DOHH2 (cell line): ENCODE measurements around the gene DZIP1L.

Experiments
- H3F3A ChIP-seq: fragments of 200-600 bp; sonication (generic), shearing (Covaris generic); 2 replicates; pipeline ENCODE4 v1.6.0; 2016; ENCODE audit warnings: antibody characterized with exemption, mild to moderate bottlenecking; ENCODE audit not compliant: control insufficient read depth, insufficient read depth
- H3K27ac ChIP-seq: fragments of 200-600 bp; sonication (generic); 2 replicates; pipeline ENCODE4 v1.5.1; 2014; ENCODE audit warnings: low read depth, mild to moderate bottlenecking, low read length, moderate library complexity
- H3K27me3 ChIP-seq: fragments of 200-600 bp; sonication (generic); 2 replicates; pipeline ENCODE4 v1.6.1; 2014; ENCODE audit warnings: mild to moderate bottlenecking, low read length, mixed read lengths; ENCODE audit not compliant: control insufficient read depth
- H3K36me3 ChIP-seq: fragments of 200-600 bp; sonication (generic); 2 replicates; pipeline ENCODE4 v1.6.1; 2014; ENCODE audit warnings: mild to moderate bottlenecking, low read length, moderate library complexity, mixed read lengths; ENCODE audit not compliant: control insufficient read depth
- H3K4me1 ChIP-seq: fragments of 200-600 bp; sonication (generic); 2 replicates; pipeline ENCODE4 v1.6.1; 2014; ENCODE audit warnings: mild to moderate bottlenecking, low read length, mixed read lengths; ENCODE audit not compliant: control insufficient read depth
- H3K4me2 ChIP-seq: fragments of 200-600 bp; sonication (generic); 2 replicates; pipeline ENCODE4 v1.6.0; 2014; ENCODE audit warnings: mild to moderate bottlenecking, low read length, moderate library complexity
- H3K4me3 ChIP-seq: fragments of 200-600 bp; sonication (generic); 2 replicates; pipeline ENCODE4 v1.5.1; 2014; ENCODE audit warnings: mild to moderate bottlenecking, low read length, mixed read lengths
- H3K79me2 ChIP-seq: fragments of 200-600 bp; sonication (generic); 2 replicates; pipeline ENCODE4 v1.6.1; 2014; ENCODE audit warnings: mild to moderate bottlenecking, low read length, mixed read lengths; ENCODE audit not compliant: control insufficient read depth
- H3K9me2 ChIP-seq: fragments of 200-600 bp; sonication (generic); replicated peaks from 2 replicates; pipeline ENCODE4 v1.6.1; 2014; ENCODE audit warnings: mild to moderate bottlenecking, low read length, mixed read lengths; ENCODE audit not compliant: control insufficient read depth
- H3K9me3 ChIP-seq: fragments of 200-600 bp; sonication (generic); 2 replicates; pipeline ENCODE4 v1.6.1; 2014; ENCODE audit warnings: antibody characterized with exemption, low read length, mixed read lengths; ENCODE audit not compliant: control insufficient read depth, insufficient read depth
- H4K20me1 ChIP-seq: fragments of 200-600 bp; sonication (generic); 2 replicates; pipeline ENCODE4 v1.6.0; 2014; ENCODE audit warnings: low read depth, mild to moderate bottlenecking, antibody characterized with exemption, low read length, moderate library complexity; ENCODE audit not compliant: control insufficient read depth, insufficient read depth
- EZH2phosphoT487 ChIP-seq: fragments of 200-600 bp; sonication (generic); IDR thresholded peaks from 2 replicates; pipeline ENCODE4 v1.6.1; 2017; ENCODE audit warnings: borderline replicate concordance, mild to moderate bottlenecking, antibody characterized with exemption, low read length, moderate library complexity, mixed read lengths
- TF ChIP-seq, protein P1 (sequence below): fragments of 200-600 bp; sonication (generic); IDR thresholded peaks from one replicate; pipeline ENCODE4 v1.5.1; 2014; ENCODE audit warnings: antibody characterized with exemption, mild to moderate bottlenecking, low read depth, low read length; ENCODE audit not compliant: poor library complexity, severe bottlenecking

The DZIP1L gene

DNA sequence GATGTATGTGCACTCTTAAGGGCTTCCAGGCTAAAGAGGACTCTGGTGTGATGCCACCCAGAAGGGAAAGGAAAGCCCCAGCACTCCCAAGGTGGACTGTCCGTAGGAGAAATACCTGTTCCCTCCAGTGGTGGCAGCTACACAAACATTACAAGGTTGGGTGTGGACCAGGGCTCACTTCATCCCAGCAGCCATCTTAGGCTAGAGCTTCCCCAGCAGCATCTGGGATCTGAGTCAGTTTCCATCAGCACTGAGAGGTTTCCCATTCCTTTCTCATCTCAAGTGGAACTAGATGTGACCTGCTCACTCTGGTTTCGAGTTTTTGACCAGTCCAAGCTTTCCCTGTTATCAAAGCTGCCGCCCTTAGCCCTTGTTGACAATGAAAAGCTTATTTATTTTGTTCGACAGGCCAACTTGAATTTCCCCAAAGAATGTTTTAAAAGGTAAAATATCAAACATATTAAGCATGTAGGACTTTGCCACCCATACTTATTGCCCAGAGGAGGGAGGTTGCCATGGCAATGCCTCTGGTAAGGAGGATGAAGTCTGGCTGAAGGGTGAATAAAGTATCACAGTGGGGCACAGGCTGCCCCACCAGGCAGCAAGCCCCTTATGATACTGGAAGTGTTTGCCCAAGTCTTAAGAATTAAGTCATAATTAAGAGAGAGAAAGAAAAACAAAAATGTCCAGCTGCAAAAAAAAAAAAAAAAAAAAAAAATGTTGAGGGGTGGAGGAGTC lies 76.5 kb downstream of the DZIP1L start:
- no peaks in the 10 kb centered on the region for H4K20me1 ChIP-seq
- H3F3A ChIP-seq, result no peaks in the 10 kb centered on the region
- no peaks in the 10 kb centered on the region for H3K9me3 ChIP-seq
- no peaks in the 10 kb centered on the region for H3K79me2 ChIP-seq
- H3K27ac ChIP-seq, result no peak overlapping the region
- no peak overlapping the region for H3K4me3 ChIP-seq
- H3K36me3 ChIP-seq, result no peaks in the 10 kb centered on the region
- H3K4me1 ChIP-seq, result no peaks in the 10 kb centered on the region
- no peaks in the 10 kb centered on the region for H3K9me2 ChIP-seq
- peaks cover 4% of the 10 kb centered on the region; the same call in 1 of the 2 replicates for H3K27me3 ChIP-seq
- no peak for TF ChIP-seq EZH2phosphoT487
- TF ChIP-seq, protein P1, sequence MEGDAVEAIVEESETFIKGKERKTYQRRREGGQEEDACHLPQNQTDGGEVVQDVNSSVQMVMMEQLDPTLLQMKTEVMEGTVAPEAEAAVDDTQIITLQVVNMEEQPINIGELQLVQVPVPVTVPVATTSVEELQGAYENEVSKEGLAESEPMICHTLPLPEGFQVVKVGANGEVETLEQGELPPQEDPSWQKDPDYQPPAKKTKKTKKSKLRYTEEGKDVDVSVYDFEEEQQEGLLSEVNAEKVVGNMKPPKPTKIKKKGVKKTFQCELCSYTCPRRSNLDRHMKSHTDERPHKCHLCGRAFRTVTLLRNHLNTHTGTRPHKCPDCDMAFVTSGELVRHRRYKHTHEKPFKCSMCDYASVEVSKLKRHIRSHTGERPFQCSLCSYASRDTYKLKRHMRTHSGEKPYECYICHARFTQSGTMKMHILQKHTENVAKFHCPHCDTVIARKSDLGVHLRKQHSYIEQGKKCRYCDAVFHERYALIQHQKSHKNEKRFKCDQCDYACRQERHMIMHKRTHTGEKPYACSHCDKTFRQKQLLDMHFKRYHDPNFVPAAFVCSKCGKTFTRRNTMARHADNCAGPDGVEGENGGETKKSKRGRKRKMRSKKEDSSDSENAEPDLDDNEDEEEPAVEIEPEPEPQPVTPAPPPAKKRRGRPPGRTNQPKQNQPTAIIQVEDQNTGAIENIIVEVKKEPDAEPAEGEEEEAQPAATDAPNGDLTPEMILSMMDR, result no peak
- H3K4me2 ChIP-seq, result no peak overlapping the region

DNA sequence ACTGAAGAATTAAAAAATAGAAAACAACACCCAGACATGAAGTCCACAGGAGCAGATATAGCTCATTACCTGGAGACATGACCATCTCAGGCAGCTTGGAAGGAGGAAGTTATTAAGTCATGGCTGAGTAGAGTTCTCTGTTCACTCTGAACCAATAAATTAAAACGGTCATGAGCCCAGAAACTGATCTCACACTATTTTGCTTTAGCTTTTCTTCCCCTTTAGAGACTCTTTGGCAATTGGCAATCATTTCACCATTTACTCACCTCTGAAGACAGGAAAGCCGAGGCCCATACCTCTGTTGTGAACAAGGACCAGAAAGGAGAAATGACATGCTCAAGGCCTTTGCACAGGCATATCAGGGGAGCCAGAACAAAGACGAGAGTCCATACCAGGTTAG lies 78.8 kb downstream of the DZIP1L start:
- H3K4me3 ChIP-seq, result no peak overlapping the region
- TF ChIP-seq, protein P1, result no peak
- no peak for TF ChIP-seq EZH2phosphoT487
- H3K27me3 ChIP-seq, result peaks cover 4% of the 10 kb centered on the region; the same call in 1 of the 2 replicates

DNA sequence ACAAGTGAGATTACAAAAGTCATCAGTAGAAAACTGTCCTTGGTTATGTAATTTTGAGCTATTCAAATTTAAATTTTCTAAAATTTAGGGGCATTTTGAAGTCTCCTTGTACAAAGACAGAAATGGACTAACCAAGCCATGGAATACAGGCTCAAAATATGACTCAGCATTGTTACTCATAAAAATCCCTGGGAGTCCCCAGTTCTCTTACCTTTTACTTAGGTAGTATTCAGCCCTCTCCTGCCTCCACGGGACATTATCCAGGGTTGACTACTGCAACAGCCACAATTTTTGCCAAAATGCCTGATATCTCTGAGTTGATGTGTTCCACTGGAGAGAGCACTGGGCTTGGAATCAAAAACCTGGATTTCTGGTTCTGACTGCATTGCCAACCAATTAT lies 80.5 kb downstream of the DZIP1L start:
- Histone ChIP-seq H4K20me1 (no peaks in the 10 kb centered on the region), H3K27me3 (peaks cover 4% of the 10 kb centered on the region; the same call in 1 of the 2 replicates), H3K4me1 (no peaks in the 10 kb centered on the region), H3K4me3 (no peak overlapping the region), H3K27ac (no peak overlapping the region), H3K4me2 (no peak overlapping the region), H3K79me2 (no peaks in the 10 kb centered on the region), H3F3A (no peaks in the 10 kb centered on the region), H3K9me2 (no peaks in the 10 kb centered on the region), H3K9me3 (no peaks in the 10 kb centered on the region), H3K36me3 (no peaks in the 10 kb centered on the region)
- TF ChIP-seq, protein P1, result no peak
- no peak for TF ChIP-seq EZH2phosphoT487

More for the DNA sequence above, 78.8 kb downstream of the DZIP1L start:
- H3K36me3 ChIP-seq, result no peaks in the 10 kb centered on the region
- H3K9me2 ChIP-seq, result no peaks in the 10 kb centered on the region
- H3K27ac ChIP-seq, result no peak overlapping the region
- H3K4me1 ChIP-seq, result no peaks in the 10 kb centered on the region
- no peaks in the 10 kb centered on the region for H3K9me3 ChIP-seq
- H3F3A ChIP-seq, result no peaks in the 10 kb centered on the region
- no peaks in the 10 kb centered on the region for H4K20me1 ChIP-seq
- no peaks in the 10 kb centered on the region for H3K79me2 ChIP-seq
- no peak overlapping the region for H3K4me2 ChIP-seq
